Fibroblast of lung (primary cell): Measurements from ENCODE around the gene BABAM2. TPM values are rescaled to one million over a fixed set of nuclear protein-coding genes. Genes with fewer than 3 reads are reported as not detected.

Source experiments
- DNase-seq, 2 donors: peaks; one replicate each; pipeline versions ENCODE4 v3.0.0 to v3.0.0-alpha.2; 2010; ENCODE audit warnings: low read depth in 2 of 2
- H2AFZ ChIP-seq: 2 replicates; pipeline ENCODE4 v1.5.1; 2012; ENCODE audit warnings: low read length, control low read depth, inconsistent platforms
- H3K27ac ChIP-seq: 2 replicates; pipeline ENCODE4 v1.5.1; 2011; ENCODE audit warnings: low read length, control low read depth; ENCODE audit not compliant: insufficient read depth
- H3K27me3 ChIP-seq: 2 replicates; pipeline ENCODE4 v1.5.1; 2011; ENCODE audit warnings: mild to moderate bottlenecking, low read length; ENCODE audit not compliant: control insufficient read depth, insufficient read depth
- H3K36me3 ChIP-seq: 2 replicates; pipeline ENCODE4 v1.5.1; 2011; ENCODE audit warnings: low read length; ENCODE audit not compliant: control insufficient read depth, insufficient read depth
- H3K4me1 ChIP-seq: 2 replicates; pipeline ENCODE4 v1.5.1; 2011; ENCODE audit warnings: low read length; ENCODE audit not compliant: control insufficient read depth, insufficient read depth; ENCODE audit errors: extremely low read depth
- H3K4me2 ChIP-seq: 2 replicates; pipeline ENCODE4 v1.5.1; 2011; ENCODE audit warnings: low read length, control low read depth; ENCODE audit not compliant: insufficient read depth; ENCODE audit errors: extremely low read depth
- H3K4me3 ChIP-seq, 4 experiments: fragments of 200-600 bp in 1 of 4; sonication (generic) in 1 of 4; replicated peaks in 1 of 4; 2 replicates each; pipeline ENCODE4 v1.5.1; 2011 to 2016; ENCODE audit warnings: low read length in 4 of 4, low read depth in 3 of 4, mild to moderate bottlenecking in 3 of 4, control low read depth in 2 of 4, inconsistent platforms in 1 of 4, mixed read lengths in 1 of 4; ENCODE audit not compliant: insufficient read depth in 1 of 4; ENCODE audit errors: control extremely low read depth in 1 of 4
- H3K79me2 ChIP-seq: 2 replicates; pipeline ENCODE4 v1.5.1; 2012; ENCODE audit warnings: mild to moderate bottlenecking, low read length, inconsistent platforms; ENCODE audit not compliant: control insufficient read depth, insufficient read depth
- H3K9ac ChIP-seq: 2 replicates; pipeline ENCODE4 v1.5.1; 2011; ENCODE audit warnings: mild to moderate bottlenecking, low read length, control low read depth; ENCODE audit not compliant: insufficient read depth
- H3K9me3 ChIP-seq: 2 replicates; pipeline ENCODE4 v1.5.1; 2012; ENCODE audit warnings: low read depth, low read length; ENCODE audit not compliant: control insufficient read depth, insufficient read depth
- H4K20me1 ChIP-seq: 2 replicates; pipeline ENCODE4 v1.5.1; 2011; ENCODE audit warnings: low read length; ENCODE audit not compliant: control insufficient read depth, insufficient read depth; ENCODE audit errors: extremely low read depth
- CTCF ChIP-seq, 2 donors: IDR thresholded peaks in 1 of 2; conservative IDR thresholded peaks in 1 of 2; 1 replicate in 1 of 2; 2 replicates in 1 of 2; pipeline ENCODE4 v1.5.1; 2011 to 2012; ENCODE audit warnings: low read length in 2 of 2, control low read depth in 1 of 2, inconsistent platforms in 1 of 2, low read depth in 1 of 2, mild to moderate bottlenecking in 1 of 2
- EZH2 ChIP-seq: IDR thresholded peaks from 2 replicates; pipeline ENCODE4 v1.5.1; 2012; ENCODE audit warnings: low read length, control low read depth, mild to moderate bottlenecking; ENCODE audit errors: missing control alignments
- polyA plus RNA-seq, 2 donors: library from polyadenylated mRNA; depleted of rRNA in 1 of 2; stranded (reverse) in 1 of 2; unstranded in 1 of 2; fragments of >200 nt; gene quantifications; 2 replicates each; pipeline ENCODE4 v1.2.1, GENCODE V29; 2011 to 2012; ENCODE audit warnings: missing spikeins in 1 of 2
- total RNA-seq: library from RNA; depleted of rRNA; stranded (reverse); fragments of >200 nt; gene quantifications from 2 replicates; pipeline ENCODE4 v1.2.1, GENCODE V29; 2014

BABAM2 gene
- total and polyA plus RNA-seq, 2 donors (not counting 1 experiment from before 2014, with no cell fraction given), result 25.6 to 33.4 TPM

GRCh38 chr2:27921424-27921823 is 30.9 kb downstream of the BABAM2 start:
- no peaks in the 10 kb centered on the region for H3K9me3 ChIP-seq
- no peaks in the 10 kb centered on the region for H3K79me2 ChIP-seq
- DNase-seq, result no peak
- no peak overlapping the region for H3K27ac ChIP-seq
- no peak overlapping the region for H3K9ac ChIP-seq
- TF ChIP-seq EZH2 (no peak), CTCF (conservative IDR thresholded peaks at IDR 0.05 in 1 of 2, IDR thresholded peaks at IDR 0.05 in 1 of 2; ENCODE audit: low read depth in 1 of 2, low read length in 2 of 2) (no peak)
- no peaks in the 10 kb centered on the region for H3K4me1 ChIP-seq
- no peaks in the 10 kb centered on the region for H3K27me3 ChIP-seq
- H3K4me3 ChIP-seq, result no peak overlapping the region
- H2AFZ ChIP-seq, result no peak overlapping the region
- no peak overlapping the region for H3K4me2 ChIP-seq
- H3K36me3 ChIP-seq, result no peaks in the 10 kb centered on the region
- no peaks in the 10 kb centered on the region for H4K20me1 ChIP-seq

GRCh38 chr2:27921880-27922547 is 31.5 kb downstream of the BABAM2 start:
- H3K27ac ChIP-seq, result no peak overlapping the region
- H3K27me3 ChIP-seq, result no peaks in the 10 kb centered on the region
- no peaks in the 10 kb centered on the region for H3K36me3 ChIP-seq
- no peak for DNase-seq
- no peaks in the 10 kb centered on the region for H3K79me2 ChIP-seq
- no peak overlapping the region for H3K9ac ChIP-seq
- TF ChIP-seq CTCF (conservative IDR thresholded peaks at IDR 0.05 in 1 of 2, IDR thresholded peaks at IDR 0.05 in 1 of 2; ENCODE audit: low read depth in 1 of 2, low read length in 2 of 2) (no peak), EZH2 (no peak)
- H4K20me1 ChIP-seq, result no peaks in the 10 kb centered on the region
- no peaks in the 10 kb centered on the region for H3K4me1 ChIP-seq
- H3K4me2 ChIP-seq, result no peak overlapping the region
- no peaks in the 10 kb centered on the region for H3K9me3 ChIP-seq
- H2AFZ ChIP-seq, result no peak overlapping the region
- no peak overlapping the region for H3K4me3 ChIP-seq

- Histone ChIP-seq H4K20me1 (no peaks in the 10 kb centered on the region), H3K36me3 (no peaks in the 10 kb centered on the region), H3K27me3 (no peaks in the 10 kb centered on the region), H3K79me2 (no peaks in the 10 kb centered on the region), H3K4me1 (no peaks in the 10 kb centered on the region), H3K9ac (no peak overlapping the region), H3K4me3 (no peak overlapping the region), H3K4me2 (no peak overlapping the region), H3K9me3 (no peaks in the 10 kb centered on the region), H2AFZ (no peak overlapping the region), H3K27ac (no peak overlapping the region)
- no peak for DNase-seq
- TF ChIP-seq EZH2, result no peak
- TF ChIP-seq CTCF (conservative IDR thresholded peaks at IDR 0.05 in 1 of 2, IDR thresholded peaks at IDR 0.05 in 1 of 2; ENCODE audit: low read depth in 1 of 2, low read length in 2 of 2), result no peak
Measured at GRCh38 chr2:27922842-27923241, 32.3 kb downstream of the BABAM2 start.
